ENCODE data around the gene DCLRE1B.

Gene DCLRE1B

DNA sequence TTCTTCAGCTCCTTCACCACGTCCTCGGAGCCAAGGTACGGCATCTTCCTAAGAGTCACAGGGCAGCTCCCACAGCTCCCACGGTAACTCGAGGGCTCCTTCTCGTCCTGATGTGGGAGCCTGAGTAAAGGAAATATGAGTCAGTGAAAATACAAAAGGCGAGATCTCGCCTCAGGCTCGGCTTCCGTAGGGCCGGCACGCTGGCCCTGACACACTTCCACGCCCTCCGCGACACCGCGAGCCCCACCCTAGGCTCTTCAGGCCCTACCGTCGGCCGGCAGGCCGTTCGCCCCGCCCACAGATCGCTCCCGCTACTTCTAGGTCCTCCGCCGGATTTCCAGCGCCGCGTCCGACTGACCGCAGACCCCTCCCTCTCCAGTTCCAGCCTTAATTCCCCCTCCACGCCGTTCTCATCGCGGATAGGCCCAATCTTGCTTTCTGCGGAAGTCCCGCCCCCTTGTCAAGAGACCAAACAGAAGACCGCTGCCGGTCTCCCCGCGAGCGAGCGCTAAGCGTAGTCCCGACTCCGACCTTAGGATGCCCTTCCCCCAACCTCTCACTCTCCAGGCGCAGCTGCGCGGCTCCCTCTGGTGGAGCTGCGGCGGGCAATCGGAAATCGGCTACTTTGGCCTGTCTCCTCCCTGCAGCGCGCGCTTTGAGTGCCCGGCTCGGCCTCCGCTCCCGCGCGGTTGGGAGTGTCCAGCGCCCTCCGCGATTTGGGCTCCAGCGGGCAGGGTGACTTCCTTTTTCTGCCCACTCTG is at the start of gene DCLRE1B, which contains the start of gene AP4B1:
Gene DCLRE1B, plus strand, starts transcription at position 653 of the 761 bp plus-strand sequence. CDS start 261 bp downstream, outside the sequence.
Gene AP4B1, minus strand, starts transcription at position 126 of the 761 bp plus-strand sequence. Its CDS starts 82 bp downstream, at position 44.
- DNase-seq (ENCODE audit: low read depth): peak; percentile 100

DNA sequence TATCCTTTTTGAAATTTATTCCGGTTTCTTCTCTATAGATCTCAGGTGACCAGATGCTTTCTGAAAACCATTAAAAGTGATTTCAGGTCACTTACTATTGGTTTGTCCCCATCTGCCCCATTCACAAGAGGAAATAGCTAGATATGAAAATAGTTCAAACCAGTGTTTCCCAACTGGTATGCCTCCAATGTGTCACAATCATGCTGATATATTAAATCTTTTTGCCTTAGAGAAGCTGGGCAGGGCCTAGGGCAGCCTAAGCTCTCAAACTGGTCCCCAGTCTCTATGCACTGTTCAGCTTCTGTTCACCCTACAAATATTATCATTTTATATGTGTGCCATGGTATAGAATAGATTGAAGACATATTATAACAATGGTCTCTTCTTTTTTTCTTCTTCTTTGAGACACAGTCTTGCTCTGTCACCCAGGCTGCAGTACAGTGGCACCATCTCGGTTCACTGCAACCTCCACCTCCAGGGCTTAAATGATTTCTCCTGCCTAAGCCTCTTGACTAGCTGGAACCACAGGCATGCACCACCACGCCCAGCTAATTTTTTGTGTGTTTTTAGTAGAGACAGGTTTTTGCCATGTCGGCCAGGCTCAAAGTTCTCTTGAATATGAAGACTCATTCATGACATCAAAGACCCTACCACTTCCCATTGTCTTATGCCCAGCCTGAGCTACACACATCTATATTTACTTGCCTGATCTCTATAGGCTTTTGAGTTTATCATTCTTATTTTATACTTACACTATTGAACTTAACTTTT is 49.3 kb upstream of the DCLRE1B start:
- no peak for DNase-seq (ENCODE audit: low read depth)

DNA sequence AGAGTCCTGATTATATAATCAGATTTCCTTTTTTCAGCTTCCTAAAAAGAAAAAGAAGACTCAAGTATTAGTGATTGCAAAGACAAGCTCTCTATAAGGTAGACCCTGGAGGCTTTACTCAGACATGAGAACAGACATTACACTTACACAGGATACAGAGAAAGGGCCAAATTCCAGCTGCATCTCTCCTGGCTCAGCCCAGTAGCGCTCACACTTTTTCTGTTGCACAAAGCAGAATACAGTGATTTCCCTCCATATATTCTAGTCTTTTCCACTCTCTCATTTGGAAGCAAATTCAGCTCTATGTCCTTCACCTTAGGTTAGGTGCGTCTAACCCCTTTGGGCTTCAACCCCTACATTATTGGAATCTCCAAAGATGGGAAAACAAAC is 48.7 kb upstream of the DCLRE1B start:
- DNase-seq (ENCODE audit: low read depth): no peak

GRCh38 chr1:113857776-113858175 is 47.4 kb upstream of the DCLRE1B start:
- DNase-seq (ENCODE audit: low read depth): no peak

DNA sequence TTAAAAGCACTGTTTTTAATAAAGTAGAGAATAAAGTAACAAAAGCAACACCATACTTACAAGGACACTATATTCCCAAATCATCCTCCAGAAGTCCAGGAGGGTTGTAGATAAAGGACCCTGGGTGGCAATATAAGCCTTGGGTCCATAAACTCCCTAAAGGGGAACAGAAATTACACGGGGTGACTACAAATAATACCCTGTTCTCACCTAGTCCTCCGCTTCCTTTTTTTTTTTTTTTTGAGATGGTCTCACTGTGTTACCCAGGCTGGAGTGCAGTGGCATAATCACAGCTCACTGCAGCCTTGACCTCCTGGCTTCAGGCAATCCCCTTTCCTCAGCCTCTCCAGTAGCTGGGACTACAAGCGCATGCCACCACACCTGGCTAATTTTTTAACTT is 46.7 kb upstream of the DCLRE1B start:
- DNase-seq (ENCODE audit: low read depth): no peak

DNA sequence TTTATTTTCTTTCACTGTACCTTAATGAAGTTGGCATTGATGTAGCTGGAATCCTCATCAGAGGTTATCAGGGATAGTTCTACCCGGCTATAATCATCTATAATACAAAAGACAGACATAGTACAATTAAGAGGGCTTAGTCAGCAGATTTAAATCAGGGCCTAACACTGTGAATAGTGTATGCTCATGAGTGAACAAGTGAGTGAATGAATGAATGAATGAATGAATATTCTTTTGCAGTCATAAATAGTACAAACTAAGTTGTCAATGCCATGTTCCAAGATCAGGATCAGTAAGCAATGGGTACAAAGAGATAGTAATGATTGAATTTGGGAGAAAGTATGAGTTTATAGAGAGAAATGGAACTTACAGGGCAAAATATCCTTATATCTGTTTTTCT is 46.1 kb upstream of the DCLRE1B start:
- no peak for DNase-seq (ENCODE audit: low read depth)

DNA sequence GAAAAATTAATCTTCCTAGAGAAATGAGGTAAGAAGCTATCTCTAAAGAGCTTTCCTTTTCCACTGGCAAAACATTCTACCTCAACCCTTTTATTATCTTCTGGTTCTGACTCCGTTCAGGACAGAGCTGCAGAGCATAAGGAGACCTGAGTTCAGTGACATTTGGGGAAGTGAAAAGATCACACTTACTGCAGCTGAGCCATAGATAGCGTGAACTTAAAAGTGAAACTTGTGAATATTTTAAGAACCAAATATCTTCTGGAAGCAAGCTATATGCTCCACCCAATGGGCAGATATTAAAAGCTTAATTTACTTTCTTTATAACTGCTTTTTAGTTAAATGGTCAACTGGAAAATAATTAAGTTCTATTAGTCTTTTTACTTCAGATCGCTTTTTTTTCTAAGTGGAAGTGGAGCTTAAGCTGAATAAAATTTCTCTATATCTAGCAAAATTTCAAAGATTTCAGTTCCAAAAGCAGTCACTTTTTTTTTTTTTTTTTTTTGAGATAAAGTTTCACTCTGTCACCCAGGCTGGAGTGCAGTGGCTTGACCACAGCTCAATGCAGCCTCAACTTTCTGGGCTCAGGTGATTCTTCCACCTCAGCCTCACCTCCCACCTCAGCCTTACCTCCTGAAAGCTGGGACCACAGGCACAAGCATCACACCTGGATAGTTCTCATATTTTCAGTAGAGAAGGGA is 45.5 kb upstream of the DCLRE1B start:
- no peak for DNase-seq (ENCODE audit: low read depth)

GRCh38 chr1:113860891-113861290 is 44.2 kb upstream of the DCLRE1B start:
- peak; percentile 34 for DNase-seq (ENCODE audit: low read depth)

- DNase-seq (ENCODE audit: low read depth): no peak
Measured at GRCh38 chr1:113861641-113862040, 43.5 kb upstream of the DCLRE1B start.

DNA sequence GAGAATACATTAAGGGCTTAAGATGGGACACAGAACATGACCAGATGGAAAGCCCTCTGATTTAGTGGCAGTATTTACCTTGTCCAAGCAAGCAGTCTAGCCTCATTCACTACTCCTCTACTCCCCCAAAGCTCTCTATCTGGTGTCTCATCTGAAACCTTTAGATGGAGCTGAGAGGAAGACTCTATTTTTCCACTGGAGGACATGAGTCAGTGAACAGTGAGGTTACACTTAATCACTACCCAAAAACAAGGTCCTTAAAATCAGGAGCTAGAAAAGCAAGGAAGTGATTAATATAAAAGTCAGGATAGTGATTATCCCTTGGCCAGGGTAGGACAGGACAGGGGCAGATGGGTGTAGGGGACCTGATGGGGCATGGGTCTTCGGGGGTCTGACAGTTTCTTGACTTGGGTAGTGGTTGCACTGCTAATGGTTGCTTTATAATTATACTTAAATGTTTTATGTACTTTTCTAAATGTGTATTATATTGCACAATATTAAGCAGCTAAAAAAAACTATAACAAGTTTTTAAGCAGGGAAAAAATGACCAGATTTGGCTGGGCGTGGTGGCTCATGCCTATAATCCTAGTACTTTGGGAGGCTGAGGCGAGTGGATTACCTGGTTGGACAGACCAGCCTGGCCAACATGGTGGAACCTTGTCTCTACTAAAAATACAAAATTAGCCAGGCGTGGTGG is 36.6 kb upstream of the DCLRE1B start:
- DNase-seq (ENCODE audit: low read depth): no peak

- DNase-seq (ENCODE audit: low read depth): no peak
Measured at GRCh38 chr1:113870778-113871177, 34.3 kb upstream of the DCLRE1B start.

DNA sequence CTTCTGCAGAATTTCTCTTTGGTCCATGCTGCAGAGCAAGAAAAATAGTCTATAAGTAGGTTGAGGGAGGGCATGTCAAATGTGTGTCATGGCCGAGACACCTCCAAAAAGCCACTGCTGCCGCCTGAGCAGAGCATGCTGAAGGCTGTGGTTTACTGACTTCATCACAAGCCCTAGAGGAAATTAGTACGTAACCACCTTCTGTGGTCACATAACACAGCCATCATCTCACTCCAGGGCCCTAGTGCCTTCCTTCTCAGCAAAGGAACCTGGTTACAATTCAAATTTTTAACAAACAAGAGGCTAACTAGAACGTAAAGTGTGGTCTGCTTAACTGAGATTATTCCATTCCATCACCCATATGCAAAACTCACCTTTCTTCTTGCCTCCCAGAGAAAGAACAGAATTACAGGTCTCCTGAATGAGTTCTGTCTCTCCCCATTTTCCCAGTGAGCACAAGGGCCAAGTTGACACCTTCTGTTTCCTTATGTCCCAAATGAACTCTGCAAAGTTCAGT is 33.5 kb upstream of the DCLRE1B start, which contains the start of gene PTPN22:
Gene PTPN22, minus strand, starts transcription at position 116 of the 517 bp plus-strand sequence.
- peak; percentile 28 for DNase-seq (ENCODE audit: low read depth)

DNA sequence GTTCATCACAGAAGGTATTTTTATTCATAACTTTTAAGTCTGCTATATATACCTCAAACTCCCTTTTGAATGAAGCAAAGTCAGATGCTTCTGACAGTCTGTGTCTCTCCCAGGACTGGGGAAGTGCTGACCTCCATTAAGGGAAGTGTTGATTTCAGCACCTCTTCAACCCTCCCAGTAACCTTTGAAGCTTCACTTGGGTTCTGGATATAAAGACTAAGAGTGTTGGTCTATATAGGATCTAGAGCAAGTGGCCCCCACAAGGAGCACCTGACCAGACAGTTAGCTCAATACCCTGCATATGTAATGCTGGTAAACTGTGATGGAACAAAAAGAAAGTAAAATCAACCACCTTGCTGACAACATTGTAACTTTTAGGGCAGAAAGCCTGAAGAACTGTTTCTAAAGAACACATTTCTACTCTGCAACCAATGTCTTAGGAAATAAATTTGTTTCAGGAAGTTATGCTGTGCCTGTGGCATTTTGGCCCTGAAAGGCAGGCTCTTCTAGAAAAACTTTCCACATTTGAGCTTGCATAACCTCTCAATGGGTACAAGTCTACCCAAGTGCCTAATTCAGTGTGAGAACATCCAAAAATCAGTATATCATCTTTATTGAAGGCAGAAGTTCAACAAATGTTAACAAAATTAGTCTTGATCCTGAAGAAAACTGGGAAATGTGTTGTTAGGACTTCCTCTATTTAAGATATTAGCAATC is 32.7 kb upstream of the DCLRE1B start:
- no peak for DNase-seq (ENCODE audit: low read depth)

DNA sequence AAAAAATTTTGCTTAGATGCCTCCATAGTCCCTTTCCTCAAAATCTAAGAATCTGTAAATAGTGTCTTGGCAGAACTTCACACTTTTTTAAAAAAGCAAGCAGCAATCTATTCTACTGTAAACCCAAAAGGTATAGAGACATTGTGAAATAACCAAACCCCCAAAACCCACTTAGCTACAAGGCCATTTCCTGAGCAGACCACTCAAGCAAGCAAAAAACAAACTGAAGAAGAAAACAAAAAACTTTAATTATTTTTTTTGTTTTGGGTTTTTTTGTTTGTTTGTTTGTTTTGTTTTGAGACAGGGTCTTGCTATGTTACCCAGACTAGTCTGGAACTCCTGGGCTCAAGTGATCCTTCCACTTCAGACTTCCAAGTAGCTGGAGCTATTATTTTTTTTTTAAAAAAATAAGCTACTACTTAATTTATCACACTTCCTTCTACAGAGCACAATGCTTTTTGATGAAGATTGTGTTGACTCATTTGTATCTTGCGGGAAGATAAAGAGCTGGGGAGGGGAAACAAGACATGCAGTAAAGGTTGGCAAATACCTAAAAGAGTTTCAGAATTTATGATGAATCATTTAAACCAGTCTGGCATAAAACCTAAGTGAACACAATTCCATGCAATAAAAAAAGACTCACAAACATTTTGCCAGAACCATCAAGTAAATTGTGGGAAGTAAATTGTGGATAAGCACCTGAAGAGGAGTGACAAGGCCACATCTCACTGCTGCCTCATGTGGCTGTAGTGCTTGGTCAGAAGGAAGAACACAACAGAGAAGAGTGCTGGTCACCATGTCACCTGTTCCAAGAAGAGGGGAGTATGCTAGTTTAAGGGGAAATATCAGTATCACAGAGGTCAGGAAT is 30.9 kb upstream of the DCLRE1B start:
- no peak for DNase-seq (ENCODE audit: low read depth)

DNA sequence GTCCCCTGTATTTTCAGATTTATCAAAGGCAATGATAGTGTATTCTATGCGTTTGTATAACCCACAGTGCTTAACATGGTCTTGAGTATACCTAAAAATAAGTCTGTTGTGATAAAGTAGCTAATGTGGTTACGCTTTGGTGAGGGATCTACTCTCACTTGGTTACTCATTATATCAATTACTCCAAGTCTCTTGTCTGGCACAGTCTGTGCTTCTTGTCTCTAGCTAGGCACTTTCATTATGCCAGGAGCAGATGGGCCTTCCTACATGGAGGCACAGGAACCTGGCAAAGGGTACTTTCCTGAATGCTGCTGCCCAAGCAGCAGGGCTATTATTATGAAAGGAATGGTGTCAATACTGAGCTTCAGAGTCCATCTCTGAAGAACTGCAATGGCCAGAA is 29.4 kb upstream of the DCLRE1B start:
- no peak for DNase-seq (ENCODE audit: low read depth)

GRCh38 chr1:113876176-113876575 is 28.9 kb upstream of the DCLRE1B start:
- no peak for DNase-seq (ENCODE audit: low read depth)

DNA sequence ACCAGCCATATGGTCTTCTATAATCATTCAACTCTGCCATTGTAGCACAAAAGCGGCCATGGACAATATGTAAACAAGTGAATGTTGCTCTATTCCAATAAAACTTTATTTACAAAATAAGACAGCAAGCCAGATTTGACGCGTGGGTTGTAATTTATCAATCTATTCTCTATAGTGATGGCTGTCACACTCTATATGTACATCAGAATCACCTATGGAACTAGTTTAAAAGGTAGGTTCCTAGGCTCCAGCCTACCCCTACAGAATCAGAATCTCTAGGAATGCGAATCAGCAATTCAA is 25.4 kb upstream of the DCLRE1B start:
- DNase-seq (ENCODE audit: low read depth): no peak

DNA sequence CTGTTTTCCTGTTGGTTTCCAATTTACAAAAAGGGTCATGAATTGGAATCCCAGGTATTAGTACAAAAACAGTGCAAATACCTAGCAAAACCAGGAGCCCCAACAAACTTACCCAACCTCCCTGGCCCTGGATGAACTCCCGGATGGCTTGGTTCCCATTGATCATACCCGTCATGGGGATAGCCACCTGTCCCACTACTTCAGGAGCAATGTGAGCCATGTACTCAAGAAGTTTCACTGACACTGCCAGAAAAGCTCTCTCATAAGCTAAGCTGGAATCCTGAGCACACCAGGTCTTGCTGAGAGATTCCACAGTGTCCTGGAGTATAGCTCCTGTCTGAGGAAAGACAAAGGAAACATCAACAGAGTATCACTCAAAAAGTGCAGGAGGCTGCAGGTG is 23.5 kb upstream of the DCLRE1B start:
- no peak for DNase-seq (ENCODE audit: low read depth)

- no peak for DNase-seq (ENCODE audit: low read depth)
Measured at GRCh38 chr1:113886417-113887401, 18.4 kb upstream of the DCLRE1B start.
